Calu3 (cell line): ENCODE results near the gene UBAC1. TPM values are rescaled to one million over a fixed set of nuclear protein-coding genes. Genes with fewer than 3 reads are reported as not detected.

Source experiments
- BruUV-seq: library from RNA; stranded (reverse); fragments of 400-500 nt; replicated peaks from 2 replicates; lab custom pipeline; 2021; lab: Mats Ljungman, UMichigan
- CTCF ChIA-PET: fragments of 300-600 bp; sonication (Branson Sonifier 250); formaldehyde crosslinking; loops from one replicate; lab custom pipeline; 2022; ENCODE audit warnings: antibody characterized with exemption; lab: Charles Lee
- DNase-seq: peaks from one replicate; pipeline ENCODE4 v3.0.0; 2022
- H3K27ac Mint-ChIP-seq: one replicate; pipeline ENCODE4 v1.8.0; 2022; ENCODE audit warnings: mixed read lengths; ENCODE audit not compliant: unreplicated experiment
- H3K27me3 Mint-ChIP-seq: one replicate; pipeline ENCODE4 v1.8.0; 2022; ENCODE audit warnings: mixed read lengths; ENCODE audit not compliant: unreplicated experiment
- H3K36me3 Mint-ChIP-seq: one replicate; pipeline ENCODE4 v1.8.0; 2022; ENCODE audit warnings: mild to moderate bottlenecking, moderate library complexity, mixed read lengths; ENCODE audit not compliant: insufficient read depth, unreplicated experiment
- H3K4me1 Mint-ChIP-seq: one replicate; pipeline ENCODE4 v1.8.0; 2022; ENCODE audit warnings: mild to moderate bottlenecking, low read depth, mixed read lengths; ENCODE audit not compliant: unreplicated experiment
- H3K4me3 Mint-ChIP-seq: one replicate; pipeline ENCODE4 v1.8.0; 2022; ENCODE audit warnings: mild to moderate bottlenecking, low read depth, moderate library complexity, mixed read lengths; ENCODE audit not compliant: unreplicated experiment
- H3K9me3 Mint-ChIP-seq: one replicate; pipeline ENCODE4 v1.8.0; 2022; ENCODE audit warnings: low read depth, mixed read lengths; ENCODE audit not compliant: unreplicated experiment
- intact Hi-C: fragments of 100-400 bp; cut with micrococcal nuclease; formaldehyde crosslinking; loops from one replicate; pipeline ENCODE4 v1.10.0; 2022; ENCODE audit not compliant: unreplicated experiment
- total RNA-seq: library from RNA; stranded (reverse); gene quantifications from 2 replicates; pipeline ENCODE4 v1.2.3, GENCODE V29; 2022
- TF ChIP-seq, protein P1 (sequence below): fragments of 200-600 bp; IDR thresholded peaks from one replicate; pipeline ENCODE4 v1.8.0; 2022; ENCODE audit warnings: antibody characterized with exemption; ENCODE audit not compliant: unreplicated experiment

Gene UBAC1
- total RNA-seq, 1 experiment from 2014 or later = 19.5 TPM

DNA sequence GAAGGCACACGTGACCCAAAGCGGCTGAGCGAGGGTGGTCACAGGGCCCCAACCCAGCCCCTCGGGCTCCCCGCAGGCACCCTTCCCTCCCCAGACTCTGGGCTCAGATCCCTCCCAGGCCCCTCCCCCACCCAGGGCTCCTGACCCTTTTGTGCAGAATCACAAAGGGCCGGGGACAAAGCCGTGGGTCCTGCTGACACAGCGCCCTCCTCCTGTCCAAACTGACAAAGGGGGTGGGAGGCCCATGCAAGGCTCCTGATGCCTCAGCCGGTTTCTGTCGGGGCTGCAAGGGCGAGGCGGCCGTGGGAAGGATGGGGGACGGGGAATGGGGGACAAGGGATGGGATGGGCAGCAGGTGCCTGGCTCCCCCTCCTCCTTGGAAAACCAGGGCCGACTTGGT is 43.5 kb upstream of the UBAC1 start:
- intact Hi-C loops = no loop called here
- TF ChIP-seq, protein P1, sequence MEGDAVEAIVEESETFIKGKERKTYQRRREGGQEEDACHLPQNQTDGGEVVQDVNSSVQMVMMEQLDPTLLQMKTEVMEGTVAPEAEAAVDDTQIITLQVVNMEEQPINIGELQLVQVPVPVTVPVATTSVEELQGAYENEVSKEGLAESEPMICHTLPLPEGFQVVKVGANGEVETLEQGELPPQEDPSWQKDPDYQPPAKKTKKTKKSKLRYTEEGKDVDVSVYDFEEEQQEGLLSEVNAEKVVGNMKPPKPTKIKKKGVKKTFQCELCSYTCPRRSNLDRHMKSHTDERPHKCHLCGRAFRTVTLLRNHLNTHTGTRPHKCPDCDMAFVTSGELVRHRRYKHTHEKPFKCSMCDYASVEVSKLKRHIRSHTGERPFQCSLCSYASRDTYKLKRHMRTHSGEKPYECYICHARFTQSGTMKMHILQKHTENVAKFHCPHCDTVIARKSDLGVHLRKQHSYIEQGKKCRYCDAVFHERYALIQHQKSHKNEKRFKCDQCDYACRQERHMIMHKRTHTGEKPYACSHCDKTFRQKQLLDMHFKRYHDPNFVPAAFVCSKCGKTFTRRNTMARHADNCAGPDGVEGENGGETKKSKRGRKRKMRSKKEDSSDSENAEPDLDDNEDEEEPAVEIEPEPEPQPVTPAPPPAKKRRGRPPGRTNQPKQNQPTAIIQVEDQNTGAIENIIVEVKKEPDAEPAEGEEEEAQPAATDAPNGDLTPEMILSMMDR = no peak
- CTCF ChIA-PET = no interaction called here
- no peak overlapping the region for H3K27ac Mint-ChIP-seq
- H3K27me3 Mint-ChIP-seq = no peaks in the 10 kb centered on the region
- DNase-seq = no peak
- BruUV-seq = no TSS peak
- H3K4me3 Mint-ChIP-seq = no peak overlapping the region
- H3K36me3 Mint-ChIP-seq = peaks cover 16% of the 10 kb centered on the region
- H3K9me3 Mint-ChIP-seq = no peaks in the 10 kb centered on the region
- H3K4me1 Mint-ChIP-seq = no peaks in the 10 kb centered on the region

DNA sequence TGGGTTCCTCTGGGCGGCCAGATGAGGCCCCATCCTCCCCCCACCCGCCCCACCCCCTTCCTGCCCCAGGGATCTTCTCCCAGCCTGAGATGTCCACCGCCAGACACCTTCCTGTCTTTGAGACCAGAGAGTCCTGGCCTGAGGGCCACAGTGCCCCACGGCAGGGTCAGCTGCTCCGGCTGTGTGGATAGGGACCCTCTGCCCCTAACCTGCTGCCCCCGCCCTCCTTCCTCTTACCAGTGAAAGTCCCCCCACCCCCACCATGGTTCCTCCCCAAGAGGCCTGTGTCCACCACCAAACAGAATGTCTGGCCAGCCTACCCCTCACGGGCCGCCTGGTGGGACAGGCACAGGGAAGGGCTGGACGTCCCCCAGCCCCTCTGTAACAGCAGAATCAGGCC is 43.0 kb upstream of the UBAC1 start:
- H3K4me1 Mint-ChIP-seq = no peaks in the 10 kb centered on the region
- no peak for DNase-seq
- BruUV-seq = no TSS peak
- no peak overlapping the region for H3K27ac Mint-ChIP-seq
- peaks cover 16% of the 10 kb centered on the region for H3K36me3 Mint-ChIP-seq
- TF ChIP-seq, protein P1 = no peak
- CTCF ChIA-PET = interaction anchor here (1.4 kb wide), 1 partner anchor 10 kb away, joined by 3 read pairs; no protein-coding TSS in a partner anchor
- H3K27me3 Mint-ChIP-seq = no peaks in the 10 kb centered on the region
- intact Hi-C loops = no loop called here
- no peak overlapping the region for H3K4me3 Mint-ChIP-seq
- no peaks in the 10 kb centered on the region for H3K9me3 Mint-ChIP-seq

DNA sequence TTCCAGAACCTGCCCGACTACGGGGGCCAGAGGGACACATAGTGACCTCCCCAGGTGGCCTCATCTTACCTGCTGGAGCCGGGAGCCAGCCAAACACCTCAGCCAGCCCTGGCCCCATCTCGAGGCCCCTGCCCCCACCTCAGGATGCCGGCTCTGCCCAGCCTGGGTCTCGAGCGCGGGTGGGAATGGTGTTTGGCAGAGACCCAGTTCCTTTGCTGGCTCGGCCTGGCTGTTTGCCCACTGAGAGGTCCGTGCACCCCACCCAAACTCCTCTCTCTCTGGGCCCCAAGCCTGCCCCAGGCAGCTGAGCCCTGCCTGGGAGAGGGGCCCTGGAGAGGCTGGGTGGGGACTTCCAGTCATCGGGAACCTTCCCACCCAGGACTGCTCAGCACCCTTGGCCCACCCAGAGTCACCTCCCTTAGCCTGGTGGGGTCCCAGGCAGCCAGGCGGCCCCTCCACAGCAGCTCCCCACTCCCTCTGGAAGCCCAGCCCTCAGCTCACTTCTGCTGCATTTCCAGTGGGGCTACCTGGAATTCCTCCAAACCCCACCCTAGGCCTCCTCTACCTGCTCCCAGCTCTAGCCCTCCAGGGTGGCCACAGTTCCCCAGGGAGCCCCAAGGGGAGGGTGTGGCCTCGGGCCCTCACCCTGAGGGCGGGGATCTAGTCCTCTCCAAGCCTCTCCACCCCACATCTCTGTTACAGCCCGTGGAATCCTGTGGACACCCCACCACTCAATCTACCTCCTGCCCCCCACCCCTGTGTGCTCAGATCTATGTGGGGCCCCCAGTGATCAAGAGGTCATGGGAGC is 42.4 kb upstream of the UBAC1 start:
- TF ChIP-seq, protein P1 = no peak
- BruUV-seq = no TSS peak
- no peak for DNase-seq
- Mint-ChIP-seq H3K27ac (no peak overlapping the region), H3K9me3 (no peaks in the 10 kb centered on the region), H3K36me3 (peaks cover 16% of the 10 kb centered on the region), H3K27me3 (no peaks in the 10 kb centered on the region), H3K4me1 (no peaks in the 10 kb centered on the region), H3K4me3 (no peak overlapping the region)
- CTCF ChIA-PET = interaction anchor here (1.4 kb wide), 1 partner anchor 10 kb away, joined by 3 read pairs; no protein-coding TSS in a partner anchor
- intact Hi-C loops = no loop called here

DNA sequence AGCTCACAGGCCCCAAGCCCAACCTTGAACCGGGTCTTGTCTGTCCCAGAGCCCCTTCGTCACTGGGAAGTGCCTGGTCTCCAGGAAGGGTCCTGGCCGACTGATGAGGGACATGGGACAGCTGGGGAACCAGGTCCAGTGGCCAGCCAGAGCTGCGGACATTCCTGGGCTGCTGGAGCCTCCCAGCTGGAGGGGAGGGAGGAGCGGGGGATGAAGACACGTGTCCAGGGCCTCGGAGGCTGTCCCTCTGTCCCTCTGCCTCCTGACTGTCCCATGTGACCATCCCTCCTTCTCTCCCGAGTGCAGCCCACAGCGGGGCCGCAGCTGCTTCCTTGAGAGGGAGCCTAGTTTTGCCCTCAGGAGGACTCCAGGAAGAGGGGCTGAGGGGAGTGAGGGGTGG is 41.7 kb upstream of the UBAC1 start:
- CTCF ChIA-PET = interaction anchor here (1.4 kb wide), 1 partner anchor 9 kb away, joined by 3 read pairs; no protein-coding TSS in a partner anchor
- no peak for DNase-seq
- H3K9me3 Mint-ChIP-seq = no peaks in the 10 kb centered on the region
- H3K4me3 Mint-ChIP-seq = no peak overlapping the region
- peaks cover 13% of the 10 kb centered on the region for H3K36me3 Mint-ChIP-seq
- intact Hi-C loops = no loop called here
- H3K4me1 Mint-ChIP-seq = no peaks in the 10 kb centered on the region
- no peak overlapping the region for H3K27ac Mint-ChIP-seq
- TF ChIP-seq, protein P1 = no peak
- no peaks in the 10 kb centered on the region for H3K27me3 Mint-ChIP-seq
- no TSS peak for BruUV-seq
